H9 (cell line): Measurements from ENCODE around the gene CDH23. TPM values are rescaled to one million over a fixed set of nuclear protein-coding genes. Genes with fewer than 3 reads are reported as not detected.

ENCODE experiments used
- DNase-seq: peaks from one replicate; pipeline ENCODE4 v3.0.0-alpha.2; 2017
- H2AFZ ChIP-seq: one replicate; pipeline ENCODE4 v1.6.1; 2013; ENCODE audit warnings: mild to moderate bottlenecking, low read length, control low read depth, moderate library complexity
- H2AK5ac ChIP-seq: 2 replicates; pipeline ENCODE4 v1.6.1; 2013; ENCODE audit warnings: low read length, control low read depth, mixed read lengths; ENCODE audit not compliant: insufficient read length
- H2BK120ac ChIP-seq: one replicate; pipeline ENCODE4 v1.6.1; 2013; ENCODE audit warnings: low read depth, mild to moderate bottlenecking, low read length, control low read depth, inconsistent platforms; ENCODE audit not compliant: poor library complexity, severe bottlenecking
- H2BK12ac ChIP-seq: 2 replicates; pipeline ENCODE4 v1.6.1; 2013; ENCODE audit warnings: low read length, control low read depth, mixed read lengths, low read depth; ENCODE audit not compliant: insufficient read length
- H2BK15ac ChIP-seq: 2 replicates; pipeline ENCODE4 v1.6.1; 2013; ENCODE audit warnings: low read depth, low read length, control low read depth
- H2BK20ac ChIP-seq: one replicate; pipeline ENCODE4 v1.6.1; 2013; ENCODE audit warnings: low read depth, mild to moderate bottlenecking, low read length, control low read depth, inconsistent platforms; ENCODE audit not compliant: poor library complexity, severe bottlenecking
- H2BK5ac ChIP-seq: 2 replicates; pipeline ENCODE4 v1.6.1; 2013; ENCODE audit warnings: low read length, control low read depth, mixed read lengths; ENCODE audit not compliant: insufficient read length
- H3K14ac ChIP-seq: 2 replicates; pipeline ENCODE4 v1.6.1; 2013; ENCODE audit warnings: low read length, control low read depth; ENCODE audit not compliant: insufficient read depth
- H3K18ac ChIP-seq: 2 replicates; pipeline ENCODE4 v1.6.1; 2013; ENCODE audit warnings: low read depth, mild to moderate bottlenecking, mixed read lengths, low read length, control low read depth; ENCODE audit not compliant: insufficient read length
- H3K23ac ChIP-seq: 2 replicates; pipeline ENCODE4 v1.6.1; 2013; ENCODE audit warnings: low read length, control low read depth, mixed read lengths, low read depth; ENCODE audit not compliant: insufficient read length
- H3K23me2 ChIP-seq: 2 replicates; pipeline ENCODE4 v1.6.1; 2013; ENCODE audit warnings: low read depth, mild to moderate bottlenecking, mixed read lengths, low read length, control low read depth; ENCODE audit not compliant: insufficient read length, poor library complexity, severe bottlenecking
- H3K27ac ChIP-seq: 2 replicates; pipeline ENCODE4 v1.5.1; 2013; ENCODE audit warnings: low read length, control low read depth, mixed read lengths, low read depth; ENCODE audit not compliant: insufficient read length
- H3K27me3 ChIP-seq: 2 replicates; pipeline ENCODE4 v1.6.1; 2013; ENCODE audit warnings: low read length, control low read depth, inconsistent platforms; ENCODE audit not compliant: insufficient read depth
- H3K4ac ChIP-seq: 2 replicates; pipeline ENCODE4 v1.6.1; 2013; ENCODE audit warnings: low read depth, mild to moderate bottlenecking, control low read depth, inconsistent platforms, low read length, moderate library complexity
- H3K4me1 ChIP-seq: 2 replicates; pipeline ENCODE4 v1.6.1; 2013; ENCODE audit warnings: low read length, control low read depth, inconsistent platforms; ENCODE audit not compliant: insufficient read depth
- H3K4me2 ChIP-seq: 2 replicates; pipeline ENCODE4 v1.6.1; 2013; ENCODE audit warnings: low read length, control low read depth, mixed read lengths; ENCODE audit not compliant: insufficient read length, insufficient read depth
- H3K56ac ChIP-seq: 2 replicates; pipeline ENCODE4 v1.6.1; 2013; ENCODE audit warnings: low read depth, mild to moderate bottlenecking, mixed read lengths, low read length, control low read depth; ENCODE audit not compliant: insufficient read length
- H3K79me1 ChIP-seq: 2 replicates; pipeline ENCODE4 v1.6.1; 2013; ENCODE audit warnings: low read depth, mild to moderate bottlenecking, moderate library complexity, low read length, control low read depth, inconsistent platforms; ENCODE audit not compliant: insufficient read depth, poor library complexity, severe bottlenecking
- H3K79me2 ChIP-seq: 2 replicates; pipeline ENCODE4 v1.6.1; 2013; ENCODE audit warnings: low read length, control low read depth, inconsistent platforms; ENCODE audit not compliant: insufficient read depth
- H3K9ac ChIP-seq: 2 replicates; pipeline ENCODE4 v1.6.1; 2013; ENCODE audit warnings: low read length, control low read depth, mixed read lengths; ENCODE audit not compliant: insufficient read length; ENCODE audit errors: extremely low read depth
- H3K9me3 ChIP-seq: one replicate; pipeline ENCODE4 v1.6.1; 2013; ENCODE audit warnings: low read depth, low read length, inconsistent platforms; ENCODE audit not compliant: control insufficient read depth
- H3T11ph ChIP-seq: one replicate; pipeline ENCODE4 v1.6.1; 2013; ENCODE audit warnings: mild to moderate bottlenecking, low read length, control low read depth, inconsistent platforms
- H4K20me1 ChIP-seq: one replicate; pipeline ENCODE4 v1.6.1; 2013; ENCODE audit not compliant: control insufficient read depth, insufficient read length, insufficient read depth
- H4K5ac ChIP-seq: 2 replicates; pipeline ENCODE4 v1.6.1; 2013; ENCODE audit warnings: low read depth, mild to moderate bottlenecking, mixed read lengths, low read length, control low read depth; ENCODE audit not compliant: insufficient read length
- H4K8ac ChIP-seq: replicated peaks from 2 replicates; pipeline ENCODE4 v1.6.1; 2013; ENCODE audit warnings: low read length, control low read depth, mixed read lengths, low read depth; ENCODE audit not compliant: insufficient read length
- H4K91ac ChIP-seq: 2 replicates; pipeline ENCODE4 v1.6.1; 2013; ENCODE audit warnings: low read depth, mild to moderate bottlenecking, moderate library complexity, mixed read lengths, low read length, control low read depth; ENCODE audit not compliant: insufficient read length
- H3K27ac Mint-ChIP-seq, 3 experiments: 2 replicates in 2 of 3; 3 replicates in 1 of 3; pipeline ENCODE4 v1.8.0; 2020 to 2021; ENCODE audit warnings: mixed read lengths in 3 of 3, mild to moderate bottlenecking in 1 of 3, moderate library complexity in 1 of 3
- H3K27me3 Mint-ChIP-seq: 2 replicates; pipeline ENCODE4 v1.8.0; 2021; ENCODE audit warnings: low read depth, mild to moderate bottlenecking, moderate library complexity, mixed read lengths
- H3K36me3 Mint-ChIP-seq, 3 experiments: 2 replicates in 2 of 3; 3 replicates in 1 of 3; pipeline ENCODE4 v1.8.0; 2020 to 2021; ENCODE audit warnings: low read depth in 3 of 3, mixed read lengths in 3 of 3; ENCODE audit not compliant: insufficient read depth in 1 of 3
- H3K4me1 Mint-ChIP-seq, 2 experiments: 2 replicates each; pipeline ENCODE4 v1.8.0; 2020; ENCODE audit warnings: mixed read lengths in 2 of 2
- H3K4me3 Mint-ChIP-seq, 2 experiments: 2 replicates in 1 of 2; 3 replicates in 1 of 2; pipeline ENCODE4 v1.8.0; 2020 to 2021; ENCODE audit warnings: mild to moderate bottlenecking in 2 of 2, mixed read lengths in 2 of 2, moderate library complexity in 1 of 2
- H3K9me3 Mint-ChIP-seq, 2 experiments: 2 replicates in 1 of 2; 3 replicates in 1 of 2; pipeline ENCODE4 v1.8.0; 2020; ENCODE audit warnings: mild to moderate bottlenecking in 2 of 2, mixed read lengths in 2 of 2, moderate library complexity in 1 of 2
- CTCF ChIP-seq: fragments of 200-600 bp; sonication (generic); conservative IDR thresholded peaks from 3 replicates; pipeline ENCODE4 v1.8.0; 2021; ENCODE audit warnings: antibody characterized with exemption, mild to moderate bottlenecking
- WGBS: extraction: QIAGEN DNeasy Blood & Tissue Kit; methylation state at CpG from one replicate; pipeline ENCODE4 v1.1.7; 2013; ENCODE audit warnings: missing lambda C conversion rate, low lambda C conversion rate, mixed read lengths; ENCODE audit not compliant: insufficient read length; ENCODE audit errors: extremely low coverage; 5-methylcytosine and 5-hydroxymethylcytosine counted together
- total RNA-seq: library from RNA; stranded (reverse); gene quantifications from 2 replicates; pipeline ENCODE4 v1.2.1, GENCODE V29; 2021

CDH23 gene
- total RNA-seq, 1 experiment from 2014 or later: 2.1 TPM

- H3K4me2 ChIP-seq: no peak overlapping the region
- no CpG with 5 or more reads among the region's 1 CpG for WGBS
- H3K9me3 ChIP-seq: no peaks in the 10 kb centered on the region
- Mint-ChIP-seq H3K36me3 (no peaks in the 10 kb centered on the region), H3K27me3 (peaks cover 71% of the 10 kb centered on the region), H3K9me3 (no peaks in the 10 kb centered on the region), H3K4me3 (no peak overlapping the region), H3K27ac (no peak overlapping the region), H3K4me1 (peaks cover 10 to 14% of the 10 kb centered on the region in 2 experiments)
- H3K23ac ChIP-seq: no peak overlapping the region
- H2AFZ ChIP-seq: no peak overlapping the region
- no peak overlapping the region for H2BK5ac ChIP-seq
- H3K56ac ChIP-seq: no peak overlapping the region
- no peak overlapping the region for H4K91ac ChIP-seq
- no peak overlapping the region for H2BK20ac ChIP-seq
- no peak overlapping the region for H3T11ph ChIP-seq
- H3K23me2 ChIP-seq: peaks cover 2% of the 10 kb centered on the region
- DNase-seq: peak; percentile 0
- no peak overlapping the region for H3K18ac ChIP-seq
- H3K27ac ChIP-seq: no peak overlapping the region
- no peak overlapping the region for H4K8ac ChIP-seq
- TF ChIP-seq CTCF: no peak
- no peak overlapping the region for H2BK15ac ChIP-seq
- H2BK120ac ChIP-seq: no peak overlapping the region
- no peaks in the 10 kb centered on the region; the same call in 1 of the 2 replicates for H3K27me3 ChIP-seq
- no peaks in the 10 kb centered on the region for H3K4me1 ChIP-seq
- H3K9ac ChIP-seq: no peak overlapping the region
- no peaks in the 10 kb centered on the region for H3K79me2 ChIP-seq
- no peak overlapping the region for H4K5ac ChIP-seq
- H3K14ac ChIP-seq: no peak overlapping the region
- no peaks in the 10 kb centered on the region for H4K20me1 ChIP-seq
- no peak overlapping the region for H2AK5ac ChIP-seq
- H2BK12ac ChIP-seq: no peak overlapping the region
- no peak overlapping the region for H3K4ac ChIP-seq
- H3K79me1 ChIP-seq: no peaks in the 10 kb centered on the region
Observed at GRCh38 chr10:71392292-71392691, 4.4 kb upstream of the CDH23 start.
